SK-N-SH (cell line): ENCODE measurements around the gene BPIFB1. TPM values are rescaled to one million over a fixed set of nuclear protein-coding genes. Genes with fewer than 3 reads are reported as not detected.

Experiments used
- CTCF ChIA-PET: fragments of 300-600, 350-600 bp; formaldehyde crosslinking; extraction: SDS; loops from one replicate; lab custom pipeline; 2021; lab: Yijun Ruan, JAX
- POLR2A ChIA-PET: fragments of 350-600 bp; sonication (Branson Sonifier 250); formaldehyde crosslinking; extraction: SDS; loops from one replicate; lab custom pipeline; 2020; ENCODE audit warnings: antibody characterized with exemption, inconsistent platforms; lab: Yijun Ruan, JAX
- DNase-seq: peaks from one replicate; pipeline ENCODE4 v3.0.0; 2012
- H2AFZ ChIP-seq: fragments of 200-600 bp; sonication (generic); 2 replicates; pipeline ENCODE4 v1.8.1; 2016; ENCODE audit warnings: antibody characterized with exemption, mild to moderate bottlenecking, low read depth
- H3F3A ChIP-seq: fragments of 200-600 bp; sonication (generic); replicated peaks from 2 replicates; pipeline ENCODE3; 2016; ENCODE audit warnings: antibody characterized with exemption, mild to moderate bottlenecking; ENCODE audit not compliant: insufficient read depth
- H3K27ac ChIP-seq, 2 experiments: fragments of 200-500 bp in 1 of 2; fragments of 200-600 bp in 1 of 2; sonication (Bioruptor generic) in 1 of 2; sonication (generic), shearing (Covaris generic) in 1 of 2; 2 replicates each; pipeline versions ENCODE4 v1.5.1 to v1.6.1; 2014 to 2016; ENCODE audit warnings: low read depth in 2 of 2, inconsistent platforms in 1 of 2, low read length in 1 of 2, mild to moderate bottlenecking in 1 of 2, mixed read lengths in 1 of 2
- H3K27me3 ChIP-seq: fragments of 200-600 bp; sonication (generic), shearing (Covaris generic); 2 replicates; pipeline ENCODE4 v1.6.1; 2016; ENCODE audit warnings: mixed run types; ENCODE audit not compliant: insufficient read depth
- H3K36me3 ChIP-seq, 2 experiments: fragments of 200-500 bp in 1 of 2; fragments of 200-600 bp in 1 of 2; sonication (Bioruptor generic) in 1 of 2; sonication (generic) in 1 of 2; replicated peaks in 1 of 2; 2 replicates each; pipeline versions ENCODE3 to v1.5.1; 2014 to 2016; ENCODE audit warnings: low read length in 1 of 2, mild to moderate bottlenecking in 1 of 2; ENCODE audit not compliant: insufficient read depth in 2 of 2, control insufficient read depth in 1 of 2
- H3K4me1 ChIP-seq, 2 experiments: fragments of 200-500 bp in 1 of 2; fragments of 200-600 bp in 1 of 2; sonication (Bioruptor generic) in 1 of 2; sonication (generic), shearing (Covaris generic) in 1 of 2; 2 replicates each; pipeline versions ENCODE4 v1.5.1 to v1.6.1; 2014 to 2016; ENCODE audit warnings: low read depth in 1 of 2, low read length in 1 of 2, mixed run types in 1 of 2; ENCODE audit not compliant: insufficient read depth in 2 of 2, control insufficient read depth in 1 of 2
- H3K4me2 ChIP-seq: fragments of 200-600 bp; sonication (generic), shearing (Covaris generic); 2 replicates; pipeline ENCODE4 v1.6.1; 2017; ENCODE audit warnings: mixed run types
- H3K4me3 ChIP-seq, 2 experiments: fragments of 200-500 bp in 1 of 2; fragments of 200-600 bp in 1 of 2; sonication (Bioruptor generic) in 1 of 2; sonication (generic), shearing (Covaris generic) in 1 of 2; 2 replicates each; pipeline versions ENCODE4 v1.5.1 to v1.8.1; 2014 to 2016; ENCODE audit warnings: low read depth in 2 of 2, inconsistent platforms in 1 of 2, low read length in 1 of 2, mild to moderate bottlenecking in 1 of 2, mixed read lengths in 1 of 2, moderate library complexity in 1 of 2
- H3K79me2 ChIP-seq: fragments of 200-600 bp; sonication (generic); 2 replicates; pipeline ENCODE4 v1.8.1; 2017; ENCODE audit warnings: mild to moderate bottlenecking; ENCODE audit not compliant: insufficient read depth
- H3K9ac ChIP-seq: fragments of 200-600 bp; sonication (generic); 2 replicates; pipeline ENCODE4 v1.6.1; 2017; ENCODE audit warnings: mixed run types
- H3K9me2 ChIP-seq: fragments of 200-600 bp; sonication (generic); 2 replicates; pipeline ENCODE4 v1.6.1; 2017; ENCODE audit warnings: mixed run types
- H3K9me3 ChIP-seq: fragments of 200-600 bp; sonication (generic); 2 replicates; pipeline ENCODE4 v1.6.1; 2017; ENCODE audit warnings: mixed run types, mild to moderate bottlenecking, moderate library complexity
- H4K20me1 ChIP-seq: fragments of 200-600 bp; sonication (generic); 2 replicates; pipeline ENCODE4 v1.6.1; 2017; ENCODE audit warnings: mild to moderate bottlenecking, mixed run types; ENCODE audit not compliant: insufficient read depth
- ELF1 ChIP-seq: IDR thresholded peaks from 2 replicates; pipeline ENCODE4 v1.4.0; 2012
- EZH2phosphoT487 ChIP-seq: fragments of 200-600 bp; sonication (generic); IDR thresholded peaks from 2 replicates; pipeline ENCODE4 v1.6.1; 2017; ENCODE audit warnings: low read depth, mixed run types, mild to moderate bottlenecking, antibody characterized with exemption, moderate library complexity, borderline replicate concordance
- FOSL2 ChIP-seq: IDR thresholded peaks from 2 replicates; pipeline ENCODE4 v1.4.0; 2012; ENCODE audit warnings: low read depth, mild to moderate bottlenecking, moderate library complexity, borderline replicate concordance
- FOXM1 ChIP-seq: IDR thresholded peaks from 2 replicates; pipeline ENCODE4 v1.4.0; 2012; ENCODE audit warnings: low read depth, mild to moderate bottlenecking
- GABPA ChIP-seq: IDR thresholded peaks from 2 replicates; pipeline ENCODE4 v1.4.0; 2012; ENCODE audit warnings: low read depth, mild to moderate bottlenecking
- MXI1 ChIP-seq: IDR thresholded peaks from 2 replicates; pipeline ENCODE4 v1.6.1; 2012; ENCODE audit warnings: mild to moderate bottlenecking, low read depth, low read length, improper control_type of control experiment
- RAD21 ChIP-seq: IDR thresholded peaks from 2 replicates; pipeline ENCODE4 v1.6.1; 2012; ENCODE audit warnings: mild to moderate bottlenecking, low read length
- RFX5 ChIP-seq: IDR thresholded peaks from 2 replicates; pipeline ENCODE4 v1.6.1; 2012; ENCODE audit warnings: mild to moderate bottlenecking, improper control_type of control experiment, low read length
- TAF1 ChIP-seq: IDR thresholded peaks from 2 replicates; pipeline ENCODE4 v1.6.1; 2012; ENCODE audit warnings: low read depth, mild to moderate bottlenecking, low read length, moderate library complexity, borderline replicate concordance
- TCF12 ChIP-seq: IDR thresholded peaks from 2 replicates; pipeline ENCODE4 v1.4.0; 2012
- TEAD4 ChIP-seq: IDR thresholded peaks from 2 replicates; pipeline ENCODE4 v1.4.0; 2012; ENCODE audit warnings: mild to moderate bottlenecking, borderline replicate concordance; ENCODE audit not compliant: insufficient read depth
- YY1 ChIP-seq: IDR thresholded peaks from 2 replicates; pipeline ENCODE4 v1.4.0; 2012; ENCODE audit warnings: low read depth, mild to moderate bottlenecking
- WGBS: methylation state at CpG from one replicate; pipeline ENCODE4 v1.1.6; 2017; ENCODE audit warnings: low lambda C conversion rate; 5-methylcytosine and 5-hydroxymethylcytosine counted together
- polyA plus RNA-seq, 3 experiments: library from polyadenylated mRNA; depleted of rRNA; stranded (reverse); fragments of >200 nt; gene quantifications; 2 replicates each; pipeline ENCODE4 v1.2.3, GENCODE V29; 2012
- TF ChIP-seq, protein P1 (sequence below): IDR thresholded peaks from 2 replicates; pipeline ENCODE4 v1.6.1; 2012; ENCODE audit warnings: mild to moderate bottlenecking, low read depth, low read length, moderate library complexity
- TF ChIP-seq, protein P2 (sequence below): fragments of 150-350 bp; IDR thresholded peaks from 2 replicates; pipeline ENCODE4 v1.6.1; 2016; ENCODE audit warnings: mild to moderate bottlenecking, low read depth, low read length
- TF ChIP-seq, protein P3 (sequence below): IDR thresholded peaks from 2 replicates; pipeline ENCODE4 v1.4.0; 2012; ENCODE audit warnings: low read depth, borderline replicate concordance
- TF ChIP-seq, protein P4 (sequence below): fragments of 200-600 bp; sonication (generic); IDR thresholded peaks from 2 replicates; pipeline ENCODE4 v1.6.1; 2017; ENCODE audit warnings: antibody characterized with exemption, mild to moderate bottlenecking, moderate library complexity
- TF ChIP-seq, protein P5 (sequence below): fragments of 150-350 bp; IDR thresholded peaks from 2 replicates; pipeline ENCODE4 v1.6.1; 2017; ENCODE audit warnings: antibody characterized with exemption, low read length, low read depth, borderline replicate concordance
- TF ChIP-seq, protein P6 (sequence below): IDR thresholded peaks from 2 replicates; pipeline ENCODE4 v1.4.0; 2012; ENCODE audit warnings: low read depth, borderline replicate concordance
- TF ChIP-seq, protein P7 (sequence below): IDR thresholded peaks from 2 replicates; pipeline ENCODE4; 2012
- TF ChIP-seq, protein P8 (sequence below): IDR thresholded peaks from 2 replicates; pipeline ENCODE4 v1.4.0; 2012; ENCODE audit warnings: low read depth

The BPIFB1 gene
- polyA plus RNA-seq, 1 of the 3 experiments (the other 2 are of a cell fraction) = not detected

DNA sequence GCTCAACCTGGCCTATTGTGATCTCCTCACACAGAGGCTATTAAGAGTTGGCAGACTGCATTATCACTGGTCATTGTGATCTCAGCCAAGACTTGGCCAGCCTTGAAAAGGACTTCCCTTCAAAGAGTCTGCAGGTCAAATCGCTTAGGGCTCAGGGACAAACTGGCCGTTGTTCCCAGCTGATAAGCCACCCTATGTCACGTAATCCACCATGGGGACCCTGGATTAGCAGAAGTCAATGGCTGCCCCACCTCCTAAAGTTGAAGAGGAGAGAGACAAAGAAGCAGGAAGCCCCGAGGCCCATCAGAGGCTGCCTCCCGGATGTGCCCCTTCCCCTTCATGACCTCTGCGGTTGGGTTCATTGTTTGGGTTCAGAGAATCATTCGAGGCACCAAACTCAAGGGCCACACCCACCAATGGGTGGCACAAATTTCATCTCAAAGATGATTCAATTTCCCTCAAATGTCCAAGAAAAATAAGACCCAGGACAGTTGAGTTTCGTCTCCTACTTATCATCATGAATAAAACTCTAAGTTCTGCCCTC is 56.6 kb downstream of the BPIFB1 start (continued):
- TF ChIP-seq, protein P1, sequence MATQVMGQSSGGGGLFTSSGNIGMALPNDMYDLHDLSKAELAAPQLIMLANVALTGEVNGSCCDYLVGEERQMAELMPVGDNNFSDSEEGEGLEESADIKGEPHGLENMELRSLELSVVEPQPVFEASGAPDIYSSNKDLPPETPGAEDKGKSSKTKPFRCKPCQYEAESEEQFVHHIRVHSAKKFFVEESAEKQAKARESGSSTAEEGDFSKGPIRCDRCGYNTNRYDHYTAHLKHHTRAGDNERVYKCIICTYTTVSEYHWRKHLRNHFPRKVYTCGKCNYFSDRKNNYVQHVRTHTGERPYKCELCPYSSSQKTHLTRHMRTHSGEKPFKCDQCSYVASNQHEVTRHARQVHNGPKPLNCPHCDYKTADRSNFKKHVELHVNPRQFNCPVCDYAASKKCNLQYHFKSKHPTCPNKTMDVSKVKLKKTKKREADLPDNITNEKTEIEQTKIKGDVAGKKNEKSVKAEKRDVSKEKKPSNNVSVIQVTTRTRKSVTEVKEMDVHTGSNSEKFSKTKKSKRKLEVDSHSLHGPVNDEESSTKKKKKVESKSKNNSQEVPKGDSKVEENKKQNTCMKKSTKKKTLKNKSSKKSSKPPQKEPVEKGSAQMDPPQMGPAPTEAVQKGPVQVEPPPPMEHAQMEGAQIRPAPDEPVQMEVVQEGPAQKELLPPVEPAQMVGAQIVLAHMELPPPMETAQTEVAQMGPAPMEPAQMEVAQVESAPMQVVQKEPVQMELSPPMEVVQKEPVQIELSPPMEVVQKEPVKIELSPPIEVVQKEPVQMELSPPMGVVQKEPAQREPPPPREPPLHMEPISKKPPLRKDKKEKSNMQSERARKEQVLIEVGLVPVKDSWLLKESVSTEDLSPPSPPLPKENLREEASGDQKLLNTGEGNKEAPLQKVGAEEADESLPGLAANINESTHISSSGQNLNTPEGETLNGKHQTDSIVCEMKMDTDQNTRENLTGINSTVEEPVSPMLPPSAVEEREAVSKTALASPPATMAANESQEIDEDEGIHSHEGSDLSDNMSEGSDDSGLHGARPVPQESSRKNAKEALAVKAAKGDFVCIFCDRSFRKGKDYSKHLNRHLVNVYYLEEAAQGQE = no peak
- TF ChIP-seq, protein P2, sequence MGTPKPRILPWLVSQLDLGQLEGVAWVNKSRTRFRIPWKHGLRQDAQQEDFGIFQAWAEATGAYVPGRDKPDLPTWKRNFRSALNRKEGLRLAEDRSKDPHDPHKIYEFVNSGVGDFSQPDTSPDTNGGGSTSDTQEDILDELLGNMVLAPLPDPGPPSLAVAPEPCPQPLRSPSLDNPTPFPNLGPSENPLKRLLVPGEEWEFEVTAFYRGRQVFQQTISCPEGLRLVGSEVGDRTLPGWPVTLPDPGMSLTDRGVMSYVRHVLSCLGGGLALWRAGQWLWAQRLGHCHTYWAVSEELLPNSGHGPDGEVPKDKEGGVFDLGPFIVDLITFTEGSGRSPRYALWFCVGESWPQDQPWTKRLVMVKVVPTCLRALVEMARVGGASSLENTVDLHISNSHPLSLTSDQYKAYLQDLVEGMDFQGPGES = no peak
- no peak for TF ChIP-seq TAF1

DNA sequence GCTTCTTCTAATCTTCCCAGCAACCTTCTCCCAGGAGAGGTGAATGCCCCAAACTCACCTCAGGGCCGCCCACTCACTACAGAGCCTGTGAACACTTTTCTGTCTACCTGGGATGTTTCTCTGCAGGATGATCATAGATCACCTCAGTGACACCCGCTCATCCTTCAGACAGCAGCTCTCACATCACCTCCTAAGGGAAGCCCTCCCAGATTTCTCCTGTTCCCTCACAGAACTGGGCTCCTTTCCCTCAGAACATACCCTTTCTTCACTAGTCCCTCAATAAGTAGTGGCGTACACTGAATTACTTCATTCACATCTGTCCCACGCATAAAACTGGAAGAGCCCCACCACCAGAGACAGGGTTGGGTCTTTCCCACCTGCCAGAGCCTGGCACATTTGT is 60.5 kb downstream of the BPIFB1 start:
- H3K4me2 ChIP-seq = no peak overlapping the region
- H3K36me3 ChIP-seq = no peaks in the 10 kb centered on the region
- H3K79me2 ChIP-seq = no peaks in the 10 kb centered on the region
- H3K9ac ChIP-seq = no peak overlapping the region
- H3K27me3 ChIP-seq = no peaks in the 10 kb centered on the region
- H3K27ac ChIP-seq = no peak overlapping the region
- no peaks in the 10 kb centered on the region for H3K9me3 ChIP-seq
- no peaks in the 10 kb centered on the region for H3K9me2 ChIP-seq
- H2AFZ ChIP-seq = no peak overlapping the region
- no peaks in the 10 kb centered on the region for H3F3A ChIP-seq
- H4K20me1 ChIP-seq = no peaks in the 10 kb centered on the region
- H3K4me1 ChIP-seq = no peaks in the 10 kb centered on the region
- no peak for DNase-seq
- WGBS = 72% methylated on average over 4 of the region's 4 CpGs
- ChIA-PET POLR2A (no interaction called here), CTCF (no interaction called here)
- no peak overlapping the region for H3K4me3 ChIP-seq
- TF ChIP-seq, protein P3, sequence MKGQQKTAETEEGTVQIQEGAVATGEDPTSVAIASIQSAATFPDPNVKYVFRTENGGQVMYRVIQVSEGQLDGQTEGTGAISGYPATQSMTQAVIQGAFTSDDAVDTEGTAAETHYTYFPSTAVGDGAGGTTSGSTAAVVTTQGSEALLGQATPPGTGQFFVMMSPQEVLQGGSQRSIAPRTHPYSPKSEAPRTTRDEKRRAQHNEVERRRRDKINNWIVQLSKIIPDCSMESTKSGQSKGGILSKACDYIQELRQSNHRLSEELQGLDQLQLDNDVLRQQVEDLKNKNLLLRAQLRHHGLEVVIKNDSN = no peak
- TF ChIP-seq, protein P4, sequence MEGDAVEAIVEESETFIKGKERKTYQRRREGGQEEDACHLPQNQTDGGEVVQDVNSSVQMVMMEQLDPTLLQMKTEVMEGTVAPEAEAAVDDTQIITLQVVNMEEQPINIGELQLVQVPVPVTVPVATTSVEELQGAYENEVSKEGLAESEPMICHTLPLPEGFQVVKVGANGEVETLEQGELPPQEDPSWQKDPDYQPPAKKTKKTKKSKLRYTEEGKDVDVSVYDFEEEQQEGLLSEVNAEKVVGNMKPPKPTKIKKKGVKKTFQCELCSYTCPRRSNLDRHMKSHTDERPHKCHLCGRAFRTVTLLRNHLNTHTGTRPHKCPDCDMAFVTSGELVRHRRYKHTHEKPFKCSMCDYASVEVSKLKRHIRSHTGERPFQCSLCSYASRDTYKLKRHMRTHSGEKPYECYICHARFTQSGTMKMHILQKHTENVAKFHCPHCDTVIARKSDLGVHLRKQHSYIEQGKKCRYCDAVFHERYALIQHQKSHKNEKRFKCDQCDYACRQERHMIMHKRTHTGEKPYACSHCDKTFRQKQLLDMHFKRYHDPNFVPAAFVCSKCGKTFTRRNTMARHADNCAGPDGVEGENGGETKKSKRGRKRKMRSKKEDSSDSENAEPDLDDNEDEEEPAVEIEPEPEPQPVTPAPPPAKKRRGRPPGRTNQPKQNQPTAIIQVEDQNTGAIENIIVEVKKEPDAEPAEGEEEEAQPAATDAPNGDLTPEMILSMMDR = no peak
- no peak for TF ChIP-seq EZH2phosphoT487
- no peak for TF ChIP-seq TAF1
- no peak for TF ChIP-seq GABPA
- TF ChIP-seq, protein P5, sequence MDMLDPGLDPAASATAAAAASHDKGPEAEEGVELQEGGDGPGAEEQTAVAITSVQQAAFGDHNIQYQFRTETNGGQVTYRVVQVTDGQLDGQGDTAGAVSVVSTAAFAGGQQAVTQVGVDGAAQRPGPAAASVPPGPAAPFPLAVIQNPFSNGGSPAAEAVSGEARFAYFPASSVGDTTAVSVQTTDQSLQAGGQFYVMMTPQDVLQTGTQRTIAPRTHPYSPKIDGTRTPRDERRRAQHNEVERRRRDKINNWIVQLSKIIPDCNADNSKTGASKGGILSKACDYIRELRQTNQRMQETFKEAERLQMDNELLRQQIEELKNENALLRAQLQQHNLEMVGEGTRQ = no peak
- no peak for TF ChIP-seq MXI1
- TF ChIP-seq ELF1 = no peak
- TF ChIP-seq TEAD4 = no peak
- TF ChIP-seq, protein P6, sequence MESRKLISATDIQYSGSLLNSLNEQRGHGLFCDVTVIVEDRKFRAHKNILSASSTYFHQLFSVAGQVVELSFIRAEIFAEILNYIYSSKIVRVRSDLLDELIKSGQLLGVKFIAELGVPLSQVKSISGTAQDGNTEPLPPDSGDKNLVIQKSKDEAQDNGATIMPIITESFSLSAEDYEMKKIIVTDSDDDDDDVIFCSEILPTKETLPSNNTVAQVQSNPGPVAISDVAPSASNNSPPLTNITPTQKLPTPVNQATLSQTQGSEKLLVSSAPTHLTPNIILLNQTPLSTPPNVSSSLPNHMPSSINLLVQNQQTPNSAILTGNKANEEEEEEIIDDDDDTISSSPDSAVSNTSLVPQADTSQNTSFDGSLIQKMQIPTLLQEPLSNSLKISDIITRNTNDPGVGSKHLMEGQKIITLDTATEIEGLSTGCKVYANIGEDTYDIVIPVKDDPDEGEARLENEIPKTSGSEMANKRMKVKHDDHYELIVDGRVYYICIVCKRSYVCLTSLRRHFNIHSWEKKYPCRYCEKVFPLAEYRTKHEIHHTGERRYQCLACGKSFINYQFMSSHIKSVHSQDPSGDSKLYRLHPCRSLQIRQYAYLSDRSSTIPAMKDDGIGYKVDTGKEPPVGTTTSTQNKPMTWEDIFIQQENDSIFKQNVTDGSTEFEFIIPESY = no peak
- no peak for TF ChIP-seq FOSL2
- TF ChIP-seq, protein P7, sequence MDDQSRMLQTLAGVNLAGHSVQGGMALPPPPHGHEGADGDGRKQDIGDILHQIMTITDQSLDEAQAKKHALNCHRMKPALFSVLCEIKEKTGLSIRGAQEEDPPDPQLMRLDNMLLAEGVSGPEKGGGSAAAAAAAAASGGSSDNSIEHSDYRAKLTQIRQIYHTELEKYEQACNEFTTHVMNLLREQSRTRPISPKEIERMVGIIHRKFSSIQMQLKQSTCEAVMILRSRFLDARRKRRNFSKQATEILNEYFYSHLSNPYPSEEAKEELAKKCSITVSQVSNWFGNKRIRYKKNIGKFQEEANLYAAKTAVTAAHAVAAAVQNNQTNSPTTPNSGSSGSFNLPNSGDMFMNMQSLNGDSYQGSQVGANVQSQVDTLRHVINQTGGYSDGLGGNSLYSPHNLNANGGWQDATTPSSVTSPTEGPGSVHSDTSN = no peak
- TF ChIP-seq, protein P8, sequence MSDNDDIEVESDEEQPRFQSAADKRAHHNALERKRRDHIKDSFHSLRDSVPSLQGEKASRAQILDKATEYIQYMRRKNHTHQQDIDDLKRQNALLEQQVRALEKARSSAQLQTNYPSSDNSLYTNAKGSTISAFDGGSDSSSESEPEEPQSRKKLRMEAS = no peak
- no peak for TF ChIP-seq FOXM1
- no peak for TF ChIP-seq RFX5
- TF ChIP-seq YY1 = no peak
- TF ChIP-seq RAD21 = no peak
- no peak for TF ChIP-seq TCF12
